ENCODE data around the gene PTMA. TPM values are rescaled to one million over a fixed set of nuclear protein-coding genes. Genes with fewer than 3 reads are reported as not detected.

Gene PTMA
- total RNA-seq, 1 experiment from 2014 or later = 1,390 TPM

DNA sequence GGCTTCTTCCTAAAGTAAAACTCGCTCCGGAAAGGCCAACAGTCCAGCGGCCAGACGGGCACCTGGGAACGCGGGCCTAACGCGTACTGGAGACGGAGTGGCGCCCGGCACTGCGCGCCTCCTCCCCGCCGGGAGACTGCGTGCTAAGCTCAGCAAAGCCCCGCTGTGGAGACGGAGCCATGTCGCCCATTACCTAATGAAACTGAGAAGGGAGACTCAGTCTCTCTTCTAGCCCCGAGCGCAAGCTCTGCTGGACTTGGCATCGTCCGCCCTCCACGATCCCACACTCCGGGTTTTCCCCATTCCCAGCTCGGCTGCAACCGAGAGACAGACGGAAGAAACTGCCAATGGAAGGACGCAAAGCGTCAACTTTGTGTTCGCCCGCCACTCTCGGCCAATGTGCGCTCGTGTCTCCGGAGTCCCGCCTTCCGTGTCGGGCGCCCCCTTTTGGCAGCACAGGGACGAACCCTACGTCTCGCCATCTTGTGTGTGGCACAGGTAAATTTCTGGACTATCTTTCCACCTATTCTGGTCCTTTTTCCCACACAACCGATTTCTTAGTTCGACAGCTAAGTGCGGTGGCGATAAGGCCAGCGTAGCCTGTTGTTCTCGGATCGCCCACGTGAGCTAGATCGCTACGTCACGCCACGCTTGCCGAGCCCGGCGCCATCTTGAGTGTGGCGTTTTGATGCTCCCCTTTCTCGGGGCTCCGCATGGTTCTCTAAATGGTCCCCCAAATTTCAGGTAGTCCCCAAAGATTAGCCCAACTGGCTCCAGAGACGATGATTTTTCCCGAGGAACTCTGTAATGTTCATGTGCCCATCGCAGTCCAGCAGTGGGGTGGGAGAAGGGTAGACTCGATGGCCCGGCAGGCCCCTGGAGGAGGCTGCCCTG, 1.3 kb upstream of the PTMA start:
- peaks cover 20% of the 10 kb centered on the region for H3K4me1 ChIP-seq (ENCODE audit: control insufficient read depth, insufficient read depth, low read length)
- in situ Hi-C loops (cut with HindIII; ENCODE audit: low pct_unique_long_range_greater_than_20kb, low sequenced_read_pairs) (no loop called here), intact Hi-C loops (cut with micrococcal nuclease; ENCODE audit: unreplicated experiment) (no loop called here)
- peak; percentile 93 for DNase-seq (ENCODE audit: low read depth, low spot score)
- H3K36me3 ChIP-seq (ENCODE audit: control insufficient read depth, insufficient read depth, low read length) = peaks cover 9% of the 10 kb centered on the region
- no TSS peak for BruUV-seq (replicated peaks)
- H3K4me3 ChIP-seq (ENCODE audit: low read depth in 2 of 2, low read length in 2 of 2) = peak overlapping the region; percentile 75 to 78
- peak; percentile 61 for ATAC-seq
- ChIA-PET POLR2A (no interaction called here), CTCF (interaction anchor here (0.5 to 1.5 kb wide), 2 partner anchors 29 to 33 kb away, joined by 3 read pairs; no protein-coding TSS in a partner anchor)
- H3K27ac ChIP-seq (ENCODE audit: low read length) = peak overlapping the region; percentile 99
- H3K27me3 ChIP-seq (ENCODE audit: control insufficient read depth, insufficient read depth, low read length) = no peaks in the 10 kb centered on the region
- TF ChIP-seq TCF7L2 (IDR thresholded peaks at IDR 0.05; ENCODE audit: low read depth, low read length) = peak; percentile 40; the same call in 1 of the 2 replicates
- TF ChIP-seq POLR2AphosphoS5 (IDR thresholded peaks at IDR 0.05; ENCODE audit: low read depth, low read length) = peak; percentile 90
- 0 out of 2 replicates have a peak, but pooled peaks have one; percentile 33 for TF ChIP-seq SIN3A (IDR thresholded peaks at IDR 0.05; ENCODE audit: borderline replicate concordance, insufficient read depth, low read depth, low read length)
- TF ChIP-seq, protein P1, sequence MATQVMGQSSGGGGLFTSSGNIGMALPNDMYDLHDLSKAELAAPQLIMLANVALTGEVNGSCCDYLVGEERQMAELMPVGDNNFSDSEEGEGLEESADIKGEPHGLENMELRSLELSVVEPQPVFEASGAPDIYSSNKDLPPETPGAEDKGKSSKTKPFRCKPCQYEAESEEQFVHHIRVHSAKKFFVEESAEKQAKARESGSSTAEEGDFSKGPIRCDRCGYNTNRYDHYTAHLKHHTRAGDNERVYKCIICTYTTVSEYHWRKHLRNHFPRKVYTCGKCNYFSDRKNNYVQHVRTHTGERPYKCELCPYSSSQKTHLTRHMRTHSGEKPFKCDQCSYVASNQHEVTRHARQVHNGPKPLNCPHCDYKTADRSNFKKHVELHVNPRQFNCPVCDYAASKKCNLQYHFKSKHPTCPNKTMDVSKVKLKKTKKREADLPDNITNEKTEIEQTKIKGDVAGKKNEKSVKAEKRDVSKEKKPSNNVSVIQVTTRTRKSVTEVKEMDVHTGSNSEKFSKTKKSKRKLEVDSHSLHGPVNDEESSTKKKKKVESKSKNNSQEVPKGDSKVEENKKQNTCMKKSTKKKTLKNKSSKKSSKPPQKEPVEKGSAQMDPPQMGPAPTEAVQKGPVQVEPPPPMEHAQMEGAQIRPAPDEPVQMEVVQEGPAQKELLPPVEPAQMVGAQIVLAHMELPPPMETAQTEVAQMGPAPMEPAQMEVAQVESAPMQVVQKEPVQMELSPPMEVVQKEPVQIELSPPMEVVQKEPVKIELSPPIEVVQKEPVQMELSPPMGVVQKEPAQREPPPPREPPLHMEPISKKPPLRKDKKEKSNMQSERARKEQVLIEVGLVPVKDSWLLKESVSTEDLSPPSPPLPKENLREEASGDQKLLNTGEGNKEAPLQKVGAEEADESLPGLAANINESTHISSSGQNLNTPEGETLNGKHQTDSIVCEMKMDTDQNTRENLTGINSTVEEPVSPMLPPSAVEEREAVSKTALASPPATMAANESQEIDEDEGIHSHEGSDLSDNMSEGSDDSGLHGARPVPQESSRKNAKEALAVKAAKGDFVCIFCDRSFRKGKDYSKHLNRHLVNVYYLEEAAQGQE (IDR thresholded peaks at IDR 0.05; ENCODE audit: insufficient read depth in 1 of 2, low read depth in 2 of 2, low read length in 1 of 2) = no peak; a peak in 1 of 4 replicates
- TF ChIP-seq, protein P2, sequence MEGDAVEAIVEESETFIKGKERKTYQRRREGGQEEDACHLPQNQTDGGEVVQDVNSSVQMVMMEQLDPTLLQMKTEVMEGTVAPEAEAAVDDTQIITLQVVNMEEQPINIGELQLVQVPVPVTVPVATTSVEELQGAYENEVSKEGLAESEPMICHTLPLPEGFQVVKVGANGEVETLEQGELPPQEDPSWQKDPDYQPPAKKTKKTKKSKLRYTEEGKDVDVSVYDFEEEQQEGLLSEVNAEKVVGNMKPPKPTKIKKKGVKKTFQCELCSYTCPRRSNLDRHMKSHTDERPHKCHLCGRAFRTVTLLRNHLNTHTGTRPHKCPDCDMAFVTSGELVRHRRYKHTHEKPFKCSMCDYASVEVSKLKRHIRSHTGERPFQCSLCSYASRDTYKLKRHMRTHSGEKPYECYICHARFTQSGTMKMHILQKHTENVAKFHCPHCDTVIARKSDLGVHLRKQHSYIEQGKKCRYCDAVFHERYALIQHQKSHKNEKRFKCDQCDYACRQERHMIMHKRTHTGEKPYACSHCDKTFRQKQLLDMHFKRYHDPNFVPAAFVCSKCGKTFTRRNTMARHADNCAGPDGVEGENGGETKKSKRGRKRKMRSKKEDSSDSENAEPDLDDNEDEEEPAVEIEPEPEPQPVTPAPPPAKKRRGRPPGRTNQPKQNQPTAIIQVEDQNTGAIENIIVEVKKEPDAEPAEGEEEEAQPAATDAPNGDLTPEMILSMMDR (IDR thresholded peaks at IDR 0.05) = peak; percentile 97
- H3K9me3 ChIP-seq (ENCODE audit: control insufficient read depth, insufficient read depth, low read depth, low read length) = no peaks in the 10 kb centered on the region

DNA sequence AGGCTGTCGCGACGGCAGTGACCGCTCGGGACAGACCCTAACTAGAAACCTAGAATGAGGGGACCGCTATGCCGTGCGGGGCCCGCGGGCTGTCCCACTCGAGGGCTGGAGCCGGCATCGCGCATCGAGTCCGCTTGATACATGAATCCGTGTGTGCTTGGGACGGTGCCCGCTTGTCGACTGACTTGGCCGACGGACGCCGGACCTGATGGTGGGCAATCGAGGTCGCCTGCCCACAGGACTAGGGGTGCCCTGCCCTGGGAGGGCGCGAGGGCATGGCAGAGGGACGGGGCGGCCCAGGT, 749 bp upstream of the PTMA start:
- DNase-seq (ENCODE audit: low read depth, low spot score) (no peak), ATAC-seq (0 out of 2 replicates have a peak, but pooled peaks have one; percentile 2)
- POLR2A ChIA-PET = no interaction called here

More for the DNA sequence above, 749 bp upstream of the PTMA start:
- Histone ChIP-seq H3K4me3 (ENCODE audit: low read depth in 2 of 2, low read length in 2 of 2) (peak overlapping the region; percentile 75 to 78), H3K27ac (ENCODE audit: low read length) (peak overlapping the region; percentile 99), H3K4me1 (ENCODE audit: control insufficient read depth, insufficient read depth, low read length) (peaks cover 26% of the 10 kb centered on the region), H3K27me3 (ENCODE audit: control insufficient read depth, insufficient read depth, low read length) (no peaks in the 10 kb centered on the region), H3K36me3 (ENCODE audit: control insufficient read depth, insufficient read depth, low read length) (peaks cover 14% of the 10 kb centered on the region), H3K9me3 (ENCODE audit: control insufficient read depth, insufficient read depth, low read depth, low read length) (no peaks in the 10 kb centered on the region)
- no TSS peak for BruUV-seq (replicated peaks)
- no peak for TF ChIP-seq TCF7L2 (IDR thresholded peaks at IDR 0.05; ENCODE audit: low read depth, low read length)
- TF ChIP-seq, protein P2 (IDR thresholded peaks at IDR 0.05) = no peak
- TF ChIP-seq POLR2AphosphoS5 (IDR thresholded peaks at IDR 0.05; ENCODE audit: low read depth, low read length) = no peak
- TF ChIP-seq, protein P1 (IDR thresholded peaks at IDR 0.05; ENCODE audit: insufficient read depth in 1 of 2, low read depth in 2 of 2, low read length in 1 of 2) = no peak
- TF ChIP-seq SIN3A (IDR thresholded peaks at IDR 0.05; ENCODE audit: borderline replicate concordance, insufficient read depth, low read depth, low read length) = no peak
- in situ Hi-C loops (cut with HindIII; ENCODE audit: low pct_unique_long_range_greater_than_20kb, low sequenced_read_pairs) = no loop called here
- CTCF ChIA-PET = interaction anchor here (1.5 kb wide), 1 partner anchor 30 kb away, joined by 3 read pairs; no protein-coding TSS in a partner anchor
- intact Hi-C loops (cut with micrococcal nuclease; ENCODE audit: unreplicated experiment) = no loop called here

Measured in Panc1 (cell line).